ENCODE measurements around the gene TRIM17.

DNA sequence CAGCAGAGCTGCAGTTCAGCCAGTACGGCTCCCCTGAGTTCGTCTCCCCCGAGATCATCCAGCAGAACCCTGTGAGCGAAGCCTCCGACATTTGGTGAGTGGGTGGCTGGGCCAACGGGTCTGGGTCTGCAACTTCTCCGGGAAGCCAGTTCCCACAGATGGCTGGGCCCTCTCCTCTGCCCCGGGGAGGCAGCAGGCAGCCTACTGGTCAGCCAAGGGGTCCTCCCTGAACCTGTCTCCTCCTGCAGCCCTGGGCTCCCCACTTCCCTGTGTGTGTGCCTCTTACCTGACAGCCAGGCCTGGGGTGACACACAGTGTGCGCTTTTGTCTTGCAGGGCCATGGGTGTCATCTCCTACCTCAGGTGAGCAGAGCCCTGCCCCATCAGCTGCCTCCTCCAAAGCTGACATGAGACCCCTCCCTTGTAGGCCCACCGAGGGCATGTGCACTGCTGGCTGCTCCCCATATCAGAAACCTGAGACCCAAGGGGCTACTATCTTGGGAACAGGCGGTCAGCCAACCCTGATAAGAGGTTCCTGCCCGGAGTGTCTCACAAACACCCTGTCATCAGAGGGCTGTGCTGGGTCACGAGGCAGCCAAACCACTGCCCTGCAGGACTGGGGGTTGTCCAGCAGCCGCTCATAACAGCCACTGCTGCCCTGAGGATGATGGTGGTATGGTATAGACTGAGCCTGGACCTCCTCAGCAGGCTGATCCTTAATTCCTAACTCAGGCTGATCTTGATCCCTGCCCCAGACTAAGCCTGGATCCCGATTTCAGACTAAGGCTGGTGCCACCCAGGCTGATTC lies 47.7 kb downstream of the TRIM17 start:
- no peak for TF ChIP-seq EZH2 (optimal IDR thresholded peaks at IDR 0.05; ENCODE audit: low read depth, low read length)
- TF ChIP-seq, protein P1, sequence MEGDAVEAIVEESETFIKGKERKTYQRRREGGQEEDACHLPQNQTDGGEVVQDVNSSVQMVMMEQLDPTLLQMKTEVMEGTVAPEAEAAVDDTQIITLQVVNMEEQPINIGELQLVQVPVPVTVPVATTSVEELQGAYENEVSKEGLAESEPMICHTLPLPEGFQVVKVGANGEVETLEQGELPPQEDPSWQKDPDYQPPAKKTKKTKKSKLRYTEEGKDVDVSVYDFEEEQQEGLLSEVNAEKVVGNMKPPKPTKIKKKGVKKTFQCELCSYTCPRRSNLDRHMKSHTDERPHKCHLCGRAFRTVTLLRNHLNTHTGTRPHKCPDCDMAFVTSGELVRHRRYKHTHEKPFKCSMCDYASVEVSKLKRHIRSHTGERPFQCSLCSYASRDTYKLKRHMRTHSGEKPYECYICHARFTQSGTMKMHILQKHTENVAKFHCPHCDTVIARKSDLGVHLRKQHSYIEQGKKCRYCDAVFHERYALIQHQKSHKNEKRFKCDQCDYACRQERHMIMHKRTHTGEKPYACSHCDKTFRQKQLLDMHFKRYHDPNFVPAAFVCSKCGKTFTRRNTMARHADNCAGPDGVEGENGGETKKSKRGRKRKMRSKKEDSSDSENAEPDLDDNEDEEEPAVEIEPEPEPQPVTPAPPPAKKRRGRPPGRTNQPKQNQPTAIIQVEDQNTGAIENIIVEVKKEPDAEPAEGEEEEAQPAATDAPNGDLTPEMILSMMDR (IDR thresholded peaks at IDR 0.05; ENCODE audit: low read length): no peak
